K562 (cell line): Measurements from ENCODE around the gene KCNJ9.

ENCODE experiments used
- DMBX1 ChIP-seq: fragments of 250-450 bp; sonication (Bioruptor Pico); IDR thresholded peaks from 2 replicates; pipeline ENCODE4 v1.8.0; 2022; ENCODE audit warnings: inconsistent platforms, mild to moderate bottlenecking, moderate library complexity, borderline replicate concordance
- GABPA ChIP-seq: fragments of 200-800 bp; sonication (Bioruptor generic); conservative IDR thresholded peaks from 2 replicates; pipeline ENCODE4 v1.6.1; 2016; ENCODE audit warnings: low read depth, missing genetic modification characterization, missing compliant biosample characterization
- MYNN ChIP-seq, 2 experiments: sonication (generic); formaldehyde crosslinking in 1 of 2; IDR thresholded peaks; 2 replicates each; pipeline versions ENCODE4 v1.5.0 to v1.6.1; 2016 to 2020; ENCODE audit warnings: antibody characterized with exemption in 1 of 2, missing genetic modification reagents in 1 of 2
- SAFB2 ChIP-seq: fragments of 200-400 bp; formaldehyde crosslinking; IDR thresholded peaks from 2 replicates; pipeline ENCODE4 v1.6.1; 2018; ENCODE audit warnings: borderline replicate concordance, low read length, low read depth, moderate library complexity; ENCODE audit not compliant: severe bottlenecking
- SMARCB1 ChIP-seq: IDR thresholded peaks from 2 replicates; pipeline ENCODE4 v1.6.1; 2011; ENCODE audit warnings: improper control_type of control experiment, low read depth; ENCODE audit not compliant: insufficient read length
- SOX6 ChIP-seq: fragments of 450-650 bp; IDR thresholded peaks from 2 replicates; pipeline ENCODE4 v1.6.1; 2014; ENCODE audit warnings: mild to moderate bottlenecking
- ZNF551 ChIP-seq: fragments of 250-450 bp; sonication (Bioruptor Pico); IDR thresholded peaks from 2 replicates; pipeline ENCODE4 v1.5.0; 2021; ENCODE audit warnings: mild to moderate bottlenecking, moderate library complexity
- TF ChIP-seq, protein P1 (sequence below): conservative IDR thresholded peaks from 2 replicates; pipeline ENCODE4 v1.6.1; 2011; ENCODE audit warnings: low read depth, mild to moderate bottlenecking, low read length; ENCODE audit not compliant: control insufficient read depth
- TF ChIP-seq, protein P2 (sequence below), 2 experiments: fragments of 450-650 bp in 1 of 2; sonication (generic) in 1 of 2; formaldehyde crosslinking in 1 of 2; IDR thresholded peaks in 1 of 2; conservative IDR thresholded peaks in 1 of 2; 2 replicates each; pipeline versions ENCODE4 v1.6.1 to v1.8.1; 2016 to 2023; ENCODE audit warnings: mild to moderate bottlenecking in 2 of 2, moderate library complexity in 2 of 2, inconsistent platforms in 1 of 2, missing genetic modification reagents in 1 of 2
- TF ChIP-seq, protein P3 (sequence below): sonication (generic); IDR thresholded peaks from 2 replicates; pipeline ENCODE4 v1.6.1; 2016
- TF ChIP-seq, protein P4 (sequence below): fragments of 250-450 bp; sonication (Bioruptor Pico); IDR thresholded peaks from 2 replicates; pipeline ENCODE4 v1.4.0; 2020
- TF ChIP-seq, protein P5 (sequence below), 3 experiments: IDR thresholded peaks in 2 of 3; conservative IDR thresholded peaks in 1 of 3; 2 replicates each; pipeline ENCODE4 v1.5.1; 2011 to 2012; ENCODE audit warnings: low read length in 3 of 3, mild to moderate bottlenecking in 3 of 3, control low read depth in 2 of 3, improper control_type of control experiment in 1 of 3, inconsistent platforms in 1 of 3, low read depth in 1 of 3, mixed read lengths in 1 of 3, moderate library complexity in 1 of 3; ENCODE audit not compliant: insufficient read depth in 2 of 3

DNA sequence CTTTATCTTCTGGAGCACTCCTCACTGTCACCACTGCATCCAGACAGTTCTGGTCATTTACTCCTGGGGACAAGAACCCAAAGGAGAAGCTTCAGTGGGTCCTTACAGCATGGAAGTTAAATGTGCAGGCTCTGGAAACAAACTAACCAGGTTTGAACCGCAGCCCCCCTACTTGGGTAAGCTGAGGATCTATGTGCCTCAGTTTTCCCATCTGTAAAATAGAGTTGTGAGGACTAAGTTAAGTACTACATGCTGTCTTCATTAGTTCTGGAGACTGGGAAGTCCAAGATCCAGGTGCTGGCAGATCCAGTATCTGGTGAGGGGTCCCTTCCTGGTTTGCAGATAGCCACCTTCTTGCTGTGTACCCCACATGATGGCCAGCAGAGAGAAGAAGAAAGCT is 26.2 kb downstream of the KCNJ9 start:
- TF ChIP-seq, protein P1, sequence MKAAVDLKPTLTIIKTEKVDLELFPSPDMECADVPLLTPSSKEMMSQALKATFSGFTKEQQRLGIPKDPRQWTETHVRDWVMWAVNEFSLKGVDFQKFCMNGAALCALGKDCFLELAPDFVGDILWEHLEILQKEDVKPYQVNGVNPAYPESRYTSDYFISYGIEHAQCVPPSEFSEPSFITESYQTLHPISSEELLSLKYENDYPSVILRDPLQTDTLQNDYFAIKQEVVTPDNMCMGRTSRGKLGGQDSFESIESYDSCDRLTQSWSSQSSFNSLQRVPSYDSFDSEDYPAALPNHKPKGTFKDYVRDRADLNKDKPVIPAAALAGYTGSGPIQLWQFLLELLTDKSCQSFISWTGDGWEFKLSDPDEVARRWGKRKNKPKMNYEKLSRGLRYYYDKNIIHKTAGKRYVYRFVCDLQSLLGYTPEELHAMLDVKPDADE: no peak
- TF ChIP-seq SMARCB1 (no peak), GABPA (no peak), SOX6 (no peak), DMBX1 (CRISPR knock-in tag) (no peak), ZNF551 (CRISPR knock-in tag) (no peak), SAFB2 (no peak), MYNN (IDR thresholded peaks at IDR 0.05) (no peak), MYNN (CRISPR knock-in tag; IDR thresholded peaks at IDR 0.05) (no peak)
- TF ChIP-seq, protein P2, sequence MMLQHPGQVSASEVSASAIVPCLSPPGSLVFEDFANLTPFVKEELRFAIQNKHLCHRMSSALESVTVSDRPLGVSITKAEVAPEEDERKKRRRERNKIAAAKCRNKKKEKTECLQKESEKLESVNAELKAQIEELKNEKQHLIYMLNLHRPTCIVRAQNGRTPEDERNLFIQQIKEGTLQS (IDR thresholded peaks at IDR 0.05): no peak
- TF ChIP-seq, protein P2 (CRISPR knock-in tag; conservative IDR thresholded peaks at IDR 0.05): no peak
- TF ChIP-seq, protein P3, sequence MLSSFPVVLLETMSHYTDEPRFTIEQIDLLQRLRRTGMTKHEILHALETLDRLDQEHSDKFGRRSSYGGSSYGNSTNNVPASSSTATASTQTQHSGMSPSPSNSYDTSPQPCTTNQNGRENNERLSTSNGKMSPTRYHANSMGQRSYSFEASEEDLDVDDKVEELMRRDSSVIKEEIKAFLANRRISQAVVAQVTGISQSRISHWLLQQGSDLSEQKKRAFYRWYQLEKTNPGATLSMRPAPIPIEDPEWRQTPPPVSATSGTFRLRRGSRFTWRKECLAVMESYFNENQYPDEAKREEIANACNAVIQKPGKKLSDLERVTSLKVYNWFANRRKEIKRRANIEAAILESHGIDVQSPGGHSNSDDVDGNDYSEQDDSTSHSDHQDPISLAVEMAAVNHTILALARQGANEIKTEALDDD: no peak
- TF ChIP-seq, protein P4, sequence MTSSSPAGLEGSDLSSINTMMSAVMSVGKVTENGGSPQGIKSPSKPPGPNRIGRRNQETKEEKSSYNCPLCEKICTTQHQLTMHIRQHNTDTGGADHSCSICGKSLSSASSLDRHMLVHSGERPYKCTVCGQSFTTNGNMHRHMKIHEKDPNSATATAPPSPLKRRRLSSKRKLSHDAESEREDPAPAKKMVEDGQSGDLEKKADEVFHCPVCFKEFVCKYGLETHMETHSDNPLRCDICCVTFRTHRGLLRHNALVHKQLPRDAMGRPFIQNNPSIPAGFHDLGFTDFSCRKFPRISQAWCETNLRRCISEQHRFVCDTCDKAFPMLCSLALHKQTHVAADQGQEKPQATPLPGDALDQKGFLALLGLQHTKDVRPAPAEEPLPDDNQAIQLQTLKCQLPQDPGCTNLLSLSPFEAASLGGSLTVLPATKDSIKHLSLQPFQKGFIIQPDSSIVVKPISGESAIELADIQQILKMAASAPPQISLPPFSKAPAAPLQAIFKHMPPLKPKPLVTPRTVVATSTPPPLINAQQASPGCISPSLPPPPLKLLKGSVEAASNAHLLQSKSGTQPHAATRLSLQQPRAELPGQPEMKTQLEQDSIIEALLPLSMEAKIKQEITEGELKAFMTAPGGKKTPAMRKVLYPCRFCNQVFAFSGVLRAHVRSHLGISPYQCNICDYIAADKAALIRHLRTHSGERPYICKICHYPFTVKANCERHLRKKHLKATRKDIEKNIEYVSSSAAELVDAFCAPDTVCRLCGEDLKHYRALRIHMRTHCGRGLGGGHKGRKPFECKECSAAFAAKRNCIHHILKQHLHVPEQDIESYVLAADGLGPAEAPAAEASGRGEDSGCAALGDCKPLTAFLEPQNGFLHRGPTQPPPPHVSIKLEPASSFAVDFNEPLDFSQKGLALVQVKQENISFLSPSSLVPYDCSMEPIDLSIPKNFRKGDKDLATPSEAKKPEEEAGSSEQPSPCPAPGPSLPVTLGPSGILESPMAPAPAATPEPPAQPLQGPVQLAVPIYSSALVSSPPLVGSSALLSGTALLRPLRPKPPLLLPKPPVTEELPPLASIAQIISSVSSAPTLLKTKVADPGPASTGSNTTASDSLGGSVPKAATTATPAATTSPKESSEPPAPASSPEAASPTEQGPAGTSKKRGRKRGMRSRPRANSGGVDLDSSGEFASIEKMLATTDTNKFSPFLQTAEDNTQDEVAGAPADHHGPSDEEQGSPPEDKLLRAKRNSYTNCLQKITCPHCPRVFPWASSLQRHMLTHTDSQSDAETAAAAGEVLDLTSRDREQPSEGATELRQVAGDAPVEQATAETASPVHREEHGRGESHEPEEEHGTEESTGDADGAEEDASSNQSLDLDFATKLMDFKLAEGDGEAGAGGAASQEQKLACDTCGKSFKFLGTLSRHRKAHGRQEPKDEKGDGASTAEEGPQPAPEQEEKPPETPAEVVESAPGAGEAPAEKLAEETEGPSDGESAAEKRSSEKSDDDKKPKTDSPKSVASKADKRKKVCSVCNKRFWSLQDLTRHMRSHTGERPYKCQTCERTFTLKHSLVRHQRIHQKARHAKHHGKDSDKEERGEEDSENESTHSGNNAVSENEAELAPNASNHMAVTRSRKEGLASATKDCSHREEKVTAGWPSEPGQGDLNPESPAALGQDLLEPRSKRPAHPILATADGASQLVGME (CRISPR knock-in tag): no peak
- TF ChIP-seq, protein P5, sequence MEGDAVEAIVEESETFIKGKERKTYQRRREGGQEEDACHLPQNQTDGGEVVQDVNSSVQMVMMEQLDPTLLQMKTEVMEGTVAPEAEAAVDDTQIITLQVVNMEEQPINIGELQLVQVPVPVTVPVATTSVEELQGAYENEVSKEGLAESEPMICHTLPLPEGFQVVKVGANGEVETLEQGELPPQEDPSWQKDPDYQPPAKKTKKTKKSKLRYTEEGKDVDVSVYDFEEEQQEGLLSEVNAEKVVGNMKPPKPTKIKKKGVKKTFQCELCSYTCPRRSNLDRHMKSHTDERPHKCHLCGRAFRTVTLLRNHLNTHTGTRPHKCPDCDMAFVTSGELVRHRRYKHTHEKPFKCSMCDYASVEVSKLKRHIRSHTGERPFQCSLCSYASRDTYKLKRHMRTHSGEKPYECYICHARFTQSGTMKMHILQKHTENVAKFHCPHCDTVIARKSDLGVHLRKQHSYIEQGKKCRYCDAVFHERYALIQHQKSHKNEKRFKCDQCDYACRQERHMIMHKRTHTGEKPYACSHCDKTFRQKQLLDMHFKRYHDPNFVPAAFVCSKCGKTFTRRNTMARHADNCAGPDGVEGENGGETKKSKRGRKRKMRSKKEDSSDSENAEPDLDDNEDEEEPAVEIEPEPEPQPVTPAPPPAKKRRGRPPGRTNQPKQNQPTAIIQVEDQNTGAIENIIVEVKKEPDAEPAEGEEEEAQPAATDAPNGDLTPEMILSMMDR (IDR thresholded peaks at IDR 0.05 in 2 of 3, conservative IDR thresholded peaks at IDR 0.05 in 1 of 3; ENCODE audit: insufficient read depth in 2 of 3, low read depth in 1 of 3, low read length in 3 of 3): no peak
